SU-DHL-6 (cell line): ENCODE measurements around the gene SELENOK.

Source experiments
- H2AFZ ChIP-seq: fragments of 200-600 bp; sonication (generic); 2 replicates; pipeline ENCODE4 v1.6.1; 2014; ENCODE audit warnings: low read depth, mild to moderate bottlenecking, moderate library complexity, mixed read lengths, antibody characterized with exemption, low read length; ENCODE audit not compliant: severe bottlenecking
- H3F3A ChIP-seq: fragments of 200-600 bp; shearing (Covaris generic); 2 replicates; pipeline ENCODE4 v1.6.0; 2016; ENCODE audit warnings: antibody characterized with exemption, mild to moderate bottlenecking; ENCODE audit not compliant: insufficient read depth
- H3K27ac ChIP-seq: fragments of 200-600 bp; sonication (generic); 2 replicates; pipeline ENCODE4 v1.5.1; 2016; ENCODE audit warnings: low read depth, mild to moderate bottlenecking, low read length, moderate library complexity, mixed read lengths
- H3K27me3 ChIP-seq: fragments of 200-600 bp; sonication (generic), shearing (Covaris generic); 2 replicates; pipeline ENCODE4 v1.6.0; 2014; ENCODE audit warnings: mild to moderate bottlenecking, low read length
- H3K36me3 ChIP-seq: fragments of 200-600 bp; sonication (generic); 2 replicates; pipeline ENCODE4 v1.6.1; 2014; ENCODE audit warnings: mild to moderate bottlenecking, low read length, mixed read lengths
- H3K4me2 ChIP-seq: fragments of 300-600, 200-600 bp; shearing (Covaris generic), sonication (generic); 2 replicates; pipeline ENCODE4 v1.6.0; 2014; ENCODE audit warnings: low read length, low read depth, mild to moderate bottlenecking; ENCODE audit not compliant: poor library complexity, severe bottlenecking
- H3K4me3 ChIP-seq: fragments of 200-600 bp; sonication (generic); 2 replicates; pipeline ENCODE4 v1.5.1; 2014; ENCODE audit warnings: antibody characterized with exemption, low read length, mild to moderate bottlenecking, mixed read lengths; ENCODE audit not compliant: insufficient read depth, poor library complexity, severe bottlenecking
- H3K79me2 ChIP-seq: fragments of 200-600 bp; sonication (generic); 2 replicates; pipeline ENCODE4 v1.6.1; 2014; ENCODE audit warnings: mild to moderate bottlenecking, low read length, moderate library complexity; ENCODE audit not compliant: insufficient read depth
- H3K9ac ChIP-seq: fragments of 200-600 bp; sonication (generic); 2 replicates; pipeline ENCODE4 v1.7.0; 2014; ENCODE audit warnings: mild to moderate bottlenecking, low read length
- H3K9me2 ChIP-seq: fragments of 200-600 bp; sonication (generic); replicated peaks from 2 replicates; pipeline ENCODE4 v1.6.1; 2014; ENCODE audit warnings: low read length; ENCODE audit not compliant: insufficient read depth
- H3K9me3 ChIP-seq: fragments of 200-600 bp; sonication (generic); 2 replicates; pipeline ENCODE4 v1.6.1; 2014; ENCODE audit warnings: low read length, mixed read lengths; ENCODE audit not compliant: insufficient read depth
- H4K20me1 ChIP-seq: fragments of 200-600 bp; sonication (generic); 2 replicates; pipeline ENCODE4 v1.6.1; 2014; ENCODE audit warnings: low read depth, mild to moderate bottlenecking, antibody characterized with exemption, low read length, moderate library complexity, mixed read lengths
- CTCF ChIP-seq: fragments of 200-600 bp; sonication (generic); IDR thresholded peaks from one replicate; pipeline ENCODE4 v1.5.1; 2017; ENCODE audit warnings: antibody characterized with exemption, mild to moderate bottlenecking, low read length, moderate library complexity; ENCODE audit not compliant: insufficient read depth, poor library complexity, severe bottlenecking
- EZH2phosphoT487 ChIP-seq: fragments of 200-600 bp; sonication (generic), shearing (Covaris generic); conservative IDR thresholded peaks from 2 replicates; pipeline ENCODE4 v1.6.1; 2018; ENCODE audit warnings: mild to moderate bottlenecking, antibody characterized with exemption, low read length, moderate library complexity, mixed read lengths

SELENOK gene

GRCh38 chr3:53863145-53863544, 28.5 kb downstream of the SELENOK start:
- no peak overlapping the region for H3K4me2 ChIP-seq
- H3F3A ChIP-seq: peaks cover 18% of the 10 kb centered on the region
- no peaks in the 10 kb centered on the region for H3K9me3 ChIP-seq
- H3K27ac ChIP-seq: 0 out of 2 replicates have a peak overlapping the region, but pooled peaks have one; percentile 3
- H3K9me2 ChIP-seq: no peaks in the 10 kb centered on the region
- H3K79me2 ChIP-seq: no peaks in the 10 kb centered on the region
- H3K9ac ChIP-seq: no peak overlapping the region
- H4K20me1 ChIP-seq: no peaks in the 10 kb centered on the region
- H3K4me3 ChIP-seq: no peak overlapping the region
- no peak overlapping the region for H2AFZ ChIP-seq
- no peaks in the 10 kb centered on the region for H3K27me3 ChIP-seq
- H3K36me3 ChIP-seq: peaks cover 25% of the 10 kb centered on the region
- TF ChIP-seq EZH2phosphoT487 (no peak), CTCF (no peak)

- TF ChIP-seq CTCF (no peak), EZH2phosphoT487 (no peak)
- no peaks in the 10 kb centered on the region for H3K9me2 ChIP-seq
- no peaks in the 10 kb centered on the region for H3K27me3 ChIP-seq
- no peaks in the 10 kb centered on the region for H4K20me1 ChIP-seq
- H3K9ac ChIP-seq: no peak overlapping the region
- H3K9me3 ChIP-seq: no peaks in the 10 kb centered on the region
- peaks cover 15% of the 10 kb centered on the region for H3F3A ChIP-seq
- H3K4me2 ChIP-seq: no peak overlapping the region
- H3K36me3 ChIP-seq: peaks cover 25% of the 10 kb centered on the region
- H3K79me2 ChIP-seq: no peaks in the 10 kb centered on the region
- H2AFZ ChIP-seq: no peak overlapping the region
- H3K4me3 ChIP-seq: no peak overlapping the region
- H3K27ac ChIP-seq: no peak overlapping the region
Observed at GRCh38 chr3:53862241-53862640, 29.4 kb downstream of the SELENOK start.

- H2AFZ ChIP-seq: no peak overlapping the region
- no peaks in the 10 kb centered on the region for H3K9me3 ChIP-seq
- H3K27ac ChIP-seq: no peak overlapping the region
- H3K9ac ChIP-seq: no peak overlapping the region
- no peaks in the 10 kb centered on the region for H4K20me1 ChIP-seq
- H3K27me3 ChIP-seq: no peaks in the 10 kb centered on the region
- H3F3A ChIP-seq: peaks cover 6% of the 10 kb centered on the region
- H3K36me3 ChIP-seq: peaks cover 21% of the 10 kb centered on the region
- TF ChIP-seq EZH2phosphoT487: no peak
- TF ChIP-seq CTCF: no peak
- H3K4me3 ChIP-seq: no peak overlapping the region
- no peaks in the 10 kb centered on the region for H3K79me2 ChIP-seq
- no peaks in the 10 kb centered on the region for H3K9me2 ChIP-seq
- H3K4me2 ChIP-seq: no peak overlapping the region
Observed at GRCh38 chr3:53860196-53860595, 31.5 kb downstream of the SELENOK start.
